GM19463 (cell line): Measurements from ENCODE around the gene SPATA2L.
"Not testable (repeated sequence)": the region's sequence is repeated elsewhere in the genome, so short reads cannot be mapped to it uniquely, and the experiment has no call there.

ENCODE experiments used
- ATAC-seq: cut with Tn5 transposase; IDR thresholded peaks from one replicate; pipeline ENCODE4 v1.9.1; 2021; ENCODE audit warnings: mild to moderate bottlenecking, moderate library complexity; ENCODE audit not compliant: unreplicated experiment

The SPATA2L gene

DNA sequence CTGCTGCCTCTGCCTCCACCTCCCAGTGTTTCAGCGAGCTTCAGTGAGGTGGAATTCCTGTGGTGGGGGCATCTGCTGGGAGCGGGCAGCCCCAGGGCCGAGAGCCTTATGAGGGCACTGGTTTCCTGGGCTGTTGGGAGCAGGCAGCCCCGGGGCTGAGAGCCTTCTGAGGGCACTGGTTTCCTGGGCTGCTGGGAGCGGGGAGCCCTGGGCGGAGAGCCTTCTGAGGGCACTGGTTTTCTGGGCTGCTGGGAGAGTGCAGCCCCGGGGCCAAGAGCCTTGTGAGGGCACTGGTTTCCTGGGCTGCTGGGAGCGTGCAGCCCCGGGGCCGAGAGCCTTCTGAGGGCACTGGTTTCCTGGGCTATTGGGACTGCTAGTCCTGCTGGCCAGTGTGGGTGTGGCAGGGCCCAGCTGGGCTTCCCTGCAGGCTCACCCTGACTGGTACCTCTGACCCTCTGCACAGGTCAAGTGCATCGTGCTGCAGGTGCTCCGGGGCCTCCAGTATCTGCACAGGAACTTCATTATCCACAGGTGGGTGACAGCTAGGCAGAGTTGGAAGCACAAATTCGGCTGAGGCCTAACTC, 9.4 kb downstream of the SPATA2L start:
- ATAC-seq = no peak

DNA sequence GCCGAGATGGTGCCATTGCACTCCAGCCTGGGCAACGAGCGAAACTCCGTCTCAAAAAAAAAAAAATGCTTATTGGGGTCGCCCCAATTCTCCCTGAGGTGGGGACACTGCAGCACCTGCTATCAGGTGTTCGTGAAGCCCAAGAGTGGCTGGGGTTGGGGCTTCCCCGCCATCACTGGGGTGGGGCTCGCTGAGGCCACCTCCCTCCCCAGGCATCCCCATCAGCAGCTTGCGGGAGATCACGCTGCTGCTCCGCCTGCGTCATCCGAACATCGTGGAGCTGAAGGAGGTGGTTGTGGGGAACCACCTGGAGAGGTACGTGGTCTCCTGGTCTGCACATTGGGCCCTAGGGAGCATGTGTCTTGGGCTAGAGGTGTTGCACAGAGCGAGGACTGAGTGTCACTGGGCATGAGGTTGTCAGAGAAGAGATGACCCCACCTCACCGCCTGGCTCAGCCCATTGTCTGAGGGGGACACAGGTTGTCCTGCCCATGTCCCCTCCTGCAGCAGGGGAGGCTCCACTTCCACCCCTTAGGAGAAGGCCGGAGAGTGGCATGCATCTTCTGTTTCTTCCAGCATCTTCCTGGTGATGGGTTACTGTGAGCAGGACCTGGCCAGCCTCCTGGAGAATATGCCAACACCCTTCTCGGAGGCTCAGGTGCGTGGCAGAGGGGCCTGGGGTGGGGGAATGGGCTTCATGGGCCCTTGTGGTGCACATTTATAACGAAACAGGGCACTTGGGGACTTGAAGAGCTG, 10.1 kb downstream of the SPATA2L start:
- no peak for ATAC-seq

DNA sequence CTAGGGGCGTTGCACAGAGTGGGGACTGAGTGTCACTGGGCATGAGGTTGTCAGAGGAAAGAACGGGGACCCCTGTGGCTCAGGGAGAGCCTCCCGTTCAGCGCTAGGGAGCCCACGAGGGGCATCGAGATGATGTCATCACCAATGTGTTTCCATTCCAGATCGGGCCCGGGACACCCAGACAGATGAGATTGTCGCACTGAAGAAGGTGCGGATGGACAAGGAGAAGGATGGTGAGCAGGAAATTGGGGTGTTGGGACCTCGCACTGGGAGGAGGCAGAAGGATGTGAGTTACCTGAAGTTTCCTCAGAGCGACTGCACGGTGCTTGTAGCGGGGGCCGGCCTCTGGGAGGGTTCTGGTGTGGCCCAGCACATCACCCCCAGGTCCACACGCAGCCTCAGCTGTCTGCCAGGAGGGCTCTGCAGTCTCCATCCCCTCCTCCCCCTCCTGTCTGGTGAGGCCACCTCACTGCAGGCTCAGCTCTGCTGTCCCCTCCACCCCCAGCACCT, 11.1 kb downstream of the SPATA2L start:
- ATAC-seq = no peak

DNA sequence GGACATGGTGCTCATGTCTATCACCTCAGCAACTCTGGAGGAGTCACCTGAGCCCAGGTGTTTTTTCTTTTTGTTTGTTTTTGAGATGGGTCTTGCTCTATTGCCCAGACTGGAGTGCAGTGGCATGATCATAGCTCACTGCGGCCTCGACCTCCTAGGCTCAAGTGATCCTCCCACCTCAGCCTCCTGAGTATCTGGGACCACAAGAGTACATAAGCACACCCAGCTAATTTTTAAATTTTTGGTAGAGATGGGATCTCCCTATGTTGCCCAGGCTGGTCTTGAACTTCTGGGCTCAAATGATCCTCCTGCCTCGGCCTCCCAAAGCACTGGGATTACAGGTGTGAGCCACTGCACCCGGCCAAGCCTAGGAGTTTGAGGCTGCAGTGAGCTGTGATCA, 11.9 kb downstream of the SPATA2L start:
- ATAC-seq = not testable (repeated sequence)

DNA sequence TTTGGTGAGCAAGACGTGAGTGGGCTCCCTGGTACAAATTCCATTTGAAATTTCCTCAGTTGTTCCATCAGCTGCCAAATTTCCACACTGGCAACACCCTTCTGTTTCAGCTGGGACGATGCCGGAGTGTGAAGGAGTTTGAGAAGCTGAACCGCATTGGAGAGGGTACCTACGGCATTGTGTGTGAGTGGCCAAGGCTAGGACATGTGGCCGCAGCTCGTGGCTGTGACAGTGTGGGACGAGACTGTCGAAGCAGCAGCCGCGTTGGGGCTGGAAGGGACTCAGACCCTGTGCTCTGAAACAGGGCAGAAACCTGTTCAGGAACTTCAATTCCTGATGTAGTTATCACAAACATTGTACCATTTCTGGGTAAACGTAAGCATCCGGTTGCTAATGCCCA, 12.4 kb downstream of the SPATA2L start:
- ATAC-seq = no peak

DNA sequence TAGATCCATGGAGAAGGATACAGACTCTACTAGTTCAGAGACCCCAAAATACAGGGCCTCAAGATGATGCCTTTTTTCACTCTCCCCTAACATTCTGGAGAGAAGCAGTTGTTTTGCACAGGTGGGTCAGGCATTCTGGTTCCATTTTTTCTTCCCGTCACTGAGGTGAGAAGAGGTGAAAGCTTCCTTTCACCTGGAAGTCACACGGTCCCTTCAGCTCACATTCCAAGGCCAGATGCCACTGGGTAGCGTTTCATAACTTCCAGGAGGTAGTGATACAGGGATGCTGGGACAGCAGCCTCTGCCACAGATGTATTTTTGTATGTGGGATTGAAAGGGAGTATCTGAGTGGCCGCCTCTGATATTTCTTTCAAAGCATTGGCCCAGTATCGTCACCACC, 13.1 kb downstream of the SPATA2L start:
- ATAC-seq = no peak

DNA sequence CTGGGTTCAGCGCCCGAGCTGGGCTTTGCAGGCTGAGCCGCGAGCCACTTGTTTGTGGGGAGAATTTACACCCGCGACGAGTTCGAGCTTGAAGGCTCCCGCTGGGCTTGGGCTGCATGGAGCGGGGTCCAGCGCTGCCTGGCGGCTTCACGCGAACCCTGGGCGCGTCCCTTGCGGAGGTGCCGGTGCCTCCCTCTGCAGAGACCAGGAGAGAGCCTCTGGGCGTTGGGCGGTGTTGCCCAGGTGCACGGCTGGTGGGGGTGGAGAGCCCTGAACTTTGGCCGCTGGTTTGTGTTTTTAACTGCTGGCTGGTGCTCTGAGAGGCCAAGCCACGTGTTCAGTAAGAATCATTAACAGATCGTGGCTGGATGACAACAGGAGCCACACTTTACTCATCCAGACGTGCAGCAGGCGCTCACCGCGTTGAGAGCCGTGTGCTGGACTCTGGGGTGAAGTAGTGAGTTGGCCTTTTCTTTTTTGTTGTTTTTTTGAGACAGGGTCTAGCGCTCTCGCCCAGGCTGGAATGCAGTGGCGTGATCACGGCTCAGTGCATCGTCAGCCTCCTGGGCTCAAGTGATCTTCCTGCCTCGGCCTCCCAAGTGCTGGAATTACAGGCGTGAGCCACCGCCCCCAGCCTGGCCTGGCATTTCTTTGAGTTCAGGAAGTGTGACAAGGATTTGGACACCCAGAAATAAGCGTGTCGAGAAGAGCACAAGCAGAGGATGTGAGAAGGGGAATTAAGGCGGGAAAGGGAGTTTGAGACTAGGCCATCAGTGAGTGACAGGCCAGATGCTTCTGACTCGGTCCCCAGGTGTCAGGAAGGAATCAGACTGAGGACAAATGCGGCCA, 14.2 kb downstream of the SPATA2L start:
- peak; percentile 54 for ATAC-seq

DNA sequence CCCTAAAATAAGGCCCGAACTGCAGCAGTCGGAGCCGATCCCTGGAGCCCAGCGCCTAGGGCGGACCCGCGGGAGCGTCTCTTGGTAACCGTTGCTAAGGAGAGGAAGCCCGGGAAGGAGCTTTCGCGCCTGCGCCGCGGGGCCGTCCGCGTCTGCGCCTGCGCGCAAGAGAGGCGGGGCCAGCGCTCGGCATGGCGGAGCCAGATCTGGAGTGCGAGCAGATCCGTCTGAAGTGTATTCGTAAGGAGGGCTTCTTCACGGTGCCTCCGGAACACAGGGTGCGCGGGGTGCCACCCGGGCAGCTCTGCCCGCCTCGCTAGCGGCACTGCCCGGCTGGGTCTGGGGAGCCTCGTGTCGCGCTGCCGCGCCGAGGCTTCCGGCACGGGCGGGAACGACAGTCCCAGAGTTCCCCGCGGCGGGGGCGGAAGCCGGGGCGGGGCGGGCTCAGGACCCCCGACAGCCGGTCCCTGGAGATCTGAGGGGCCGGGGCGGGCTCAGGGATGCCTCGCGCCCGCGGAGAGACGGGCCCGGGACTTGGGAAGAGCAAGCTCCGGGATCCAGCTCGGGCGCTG, 14.9 kb downstream of the SPATA2L start, which contains the start of gene CDK10:
Gene CDK10 (plus strand): TSS at position 170 of the 572 bp plus-strand sequence. CDS start 22 bp downstream, at position 192.
- peak; percentile 74 for ATAC-seq

DNA sequence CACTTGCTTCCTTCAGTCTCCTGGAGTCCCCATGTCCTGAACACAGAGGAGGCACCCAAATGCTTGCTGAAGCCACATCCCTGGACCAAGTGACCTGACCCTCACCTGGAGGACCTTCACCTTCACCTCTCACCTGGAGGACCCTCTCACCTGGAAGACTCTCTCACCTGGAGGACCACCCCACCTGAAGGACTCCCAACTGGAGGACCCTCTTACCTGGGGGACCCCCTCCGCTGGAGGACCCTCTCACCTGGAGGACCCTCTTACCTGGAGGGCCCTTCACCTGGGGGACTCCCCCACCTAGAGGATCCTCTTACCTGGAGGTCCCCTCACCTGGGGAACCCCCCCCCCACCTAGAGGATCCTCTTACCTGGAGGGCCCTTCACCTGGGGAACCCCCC, 15.6 kb downstream of the SPATA2L start:
- no peak for ATAC-seq

DNA sequence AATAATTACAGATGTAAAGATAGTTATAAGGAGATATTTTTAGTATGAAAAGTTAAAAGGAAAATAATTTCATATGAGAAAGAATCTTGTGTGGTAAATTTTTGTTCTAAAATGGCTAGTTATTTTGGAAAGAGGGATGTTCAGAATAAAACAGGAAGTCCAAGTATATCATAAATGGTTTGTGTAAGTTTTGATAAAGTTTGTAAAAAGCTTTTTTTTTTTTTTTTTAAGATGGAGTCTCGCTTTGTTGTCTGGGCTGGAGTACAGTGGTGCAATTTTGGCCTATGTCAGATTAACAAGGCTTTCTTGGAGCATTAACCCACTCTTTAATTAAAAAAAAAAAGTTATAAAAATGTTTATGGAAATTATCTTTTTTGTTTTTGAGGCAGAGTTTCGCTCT, 23.2 kb downstream of the SPATA2L start:
- ATAC-seq = no peak

DNA sequence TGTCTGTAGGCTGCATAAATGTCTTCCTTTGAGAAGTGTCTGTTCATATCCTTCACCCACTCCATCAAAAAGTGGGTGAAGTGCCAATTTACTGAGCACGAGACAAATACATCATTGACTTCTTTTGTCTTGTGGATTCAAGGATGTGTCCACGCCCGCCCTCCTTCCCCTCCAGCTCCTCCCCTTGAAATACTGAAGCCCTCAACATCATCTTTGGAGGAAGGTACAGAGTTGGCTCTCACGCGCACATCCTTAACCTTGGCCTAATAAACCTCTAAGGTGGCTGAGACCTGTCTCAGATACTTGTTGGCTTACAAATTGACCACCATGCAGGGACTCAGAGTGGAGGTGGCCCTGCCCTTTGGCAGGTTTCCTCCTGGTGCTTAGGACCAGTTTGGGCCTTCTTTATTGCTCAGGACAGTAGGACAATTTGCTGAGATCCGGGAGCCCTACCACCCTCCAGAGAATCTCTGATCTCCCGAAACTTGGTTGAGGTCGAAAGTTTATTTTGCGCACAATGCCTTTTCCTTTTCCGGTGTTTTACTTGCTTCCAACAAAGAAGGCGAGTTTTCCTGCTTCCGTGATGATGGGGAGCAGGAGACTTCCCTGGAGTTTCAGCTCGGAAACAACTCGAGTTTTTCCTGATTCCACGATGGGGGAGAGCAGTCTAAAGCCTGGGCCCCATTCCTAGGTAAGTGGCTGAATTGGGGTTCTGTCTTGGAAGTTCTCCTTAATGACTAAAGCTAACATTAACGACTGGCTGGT, 29.1 kb downstream of the SPATA2L start:
- ATAC-seq = no peak

DNA sequence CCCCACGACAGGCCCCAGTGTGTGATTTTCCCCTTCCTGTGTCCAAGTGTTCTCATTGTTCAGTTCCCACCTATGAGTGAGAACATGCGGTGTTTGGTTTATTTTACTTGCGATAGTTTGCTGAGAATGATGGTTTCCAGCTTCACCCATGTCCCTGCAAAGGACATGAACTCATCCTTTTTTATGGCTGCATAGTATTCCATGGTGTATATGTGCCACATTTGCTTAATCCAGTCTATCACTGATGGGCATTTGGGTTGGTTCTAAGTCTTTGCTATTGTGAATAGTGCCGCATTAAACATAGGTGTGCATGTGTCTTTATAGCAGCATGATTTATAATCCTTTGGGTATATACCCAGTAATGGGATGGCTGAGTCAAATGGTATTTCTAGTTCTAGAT, 29.9 kb downstream of the SPATA2L start:
- ATAC-seq = not testable (repeated sequence)

DNA sequence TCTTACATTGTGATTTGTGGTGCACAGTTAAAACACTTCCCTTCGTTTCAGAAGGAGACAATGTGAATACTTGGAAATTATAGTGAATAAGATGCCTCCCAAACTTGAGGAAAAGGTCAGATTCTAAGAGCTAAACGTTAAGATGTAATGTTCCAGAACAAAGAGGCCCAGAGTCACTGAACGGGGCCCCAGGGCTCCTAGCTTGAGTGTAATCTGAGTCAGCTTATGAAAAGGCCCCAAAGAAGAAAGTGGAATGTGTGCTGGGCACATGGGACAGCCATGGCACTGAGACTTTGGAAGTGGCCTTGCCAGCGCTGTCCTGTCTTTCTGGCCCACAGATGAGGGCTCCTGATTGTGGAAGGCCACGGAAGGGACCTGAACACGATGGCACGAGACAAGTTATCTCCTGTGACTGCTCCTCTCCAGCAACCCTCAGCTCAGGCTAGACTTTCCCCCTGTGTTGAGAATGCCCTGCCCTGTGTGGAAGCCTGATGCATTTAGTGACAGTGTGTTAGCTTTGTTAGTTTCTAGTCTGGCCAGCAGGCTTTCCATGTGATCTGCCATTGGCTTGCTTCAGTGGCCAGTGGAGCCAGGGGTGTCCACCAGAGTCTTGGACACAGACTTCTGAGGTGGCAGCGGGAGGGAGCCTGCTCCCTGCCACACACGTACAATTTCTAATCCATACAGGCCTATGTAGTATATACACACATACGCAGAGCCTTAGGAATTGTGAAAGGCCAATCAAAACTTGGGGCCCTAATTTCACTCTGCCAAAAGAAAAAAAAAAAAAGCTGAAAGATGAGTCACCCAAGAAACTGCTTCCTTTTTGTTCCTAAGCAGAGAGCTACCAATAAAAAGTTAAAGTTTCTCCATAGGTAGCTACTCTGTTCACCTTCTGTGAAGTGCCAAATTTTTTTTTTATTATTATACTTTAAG, 30.7 kb downstream of the SPATA2L start:
- no peak for ATAC-seq

DNA sequence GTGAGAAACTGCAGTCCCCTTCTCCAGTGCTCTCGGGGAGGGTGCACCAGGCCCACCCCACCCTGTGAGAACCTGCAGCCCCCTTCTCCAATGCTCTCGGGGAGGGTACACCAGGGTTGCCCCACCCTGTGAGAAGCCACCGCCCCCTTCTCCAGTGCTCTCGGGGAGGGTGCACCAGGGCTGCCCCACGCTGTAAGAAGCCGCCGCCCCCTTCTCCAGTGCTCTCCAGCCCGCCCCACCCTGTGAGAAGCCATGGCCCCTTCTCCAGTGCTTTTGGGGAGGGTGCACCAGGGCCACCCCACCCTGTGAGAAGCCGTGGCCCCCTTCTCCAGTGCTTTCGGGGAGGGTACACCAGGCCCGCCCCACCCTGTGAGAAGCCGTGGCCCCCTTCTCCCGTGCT, 31.8 kb downstream of the SPATA2L start:
- no peak for ATAC-seq

DNA sequence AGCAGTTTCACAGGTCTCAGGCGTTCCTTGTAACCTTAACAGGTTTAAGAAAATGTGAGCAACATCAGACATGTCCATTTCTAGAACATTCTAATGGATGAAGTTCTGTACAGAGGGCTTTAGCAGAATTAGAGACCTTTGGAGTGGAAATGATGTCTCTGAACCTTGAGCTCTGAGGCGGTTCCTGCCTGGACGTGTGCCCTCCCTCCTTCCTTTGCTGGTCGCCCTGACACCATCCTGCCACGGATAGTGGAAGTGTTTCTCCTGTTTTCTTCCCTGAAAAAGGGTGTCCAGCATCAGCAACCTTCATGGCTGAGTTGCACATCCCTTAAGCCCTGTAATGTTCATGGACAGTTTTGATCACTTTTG, 32.7 kb downstream of the SPATA2L start:
- ATAC-seq = no peak

DNA sequence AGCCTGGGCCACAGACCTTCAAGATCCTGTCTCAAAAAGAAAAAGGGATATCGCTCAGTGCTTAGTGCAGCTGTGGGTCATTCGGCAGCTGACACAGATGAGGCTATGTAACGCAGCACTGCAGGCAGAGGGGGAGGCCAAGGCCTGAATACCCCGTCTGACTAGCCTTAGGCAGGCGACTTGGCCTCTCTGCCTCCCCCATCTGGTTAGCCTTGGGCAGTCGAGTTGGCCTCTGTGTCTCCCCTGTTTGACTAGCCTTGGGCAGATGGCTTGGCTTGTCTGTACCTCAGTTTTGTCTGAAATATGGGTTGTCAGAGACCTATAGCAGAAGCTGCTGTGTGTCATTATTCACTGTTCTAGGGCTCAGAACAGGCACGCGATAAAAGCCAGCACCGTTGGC, 33.9 kb downstream of the SPATA2L start:
- ATAC-seq = no peak

DNA sequence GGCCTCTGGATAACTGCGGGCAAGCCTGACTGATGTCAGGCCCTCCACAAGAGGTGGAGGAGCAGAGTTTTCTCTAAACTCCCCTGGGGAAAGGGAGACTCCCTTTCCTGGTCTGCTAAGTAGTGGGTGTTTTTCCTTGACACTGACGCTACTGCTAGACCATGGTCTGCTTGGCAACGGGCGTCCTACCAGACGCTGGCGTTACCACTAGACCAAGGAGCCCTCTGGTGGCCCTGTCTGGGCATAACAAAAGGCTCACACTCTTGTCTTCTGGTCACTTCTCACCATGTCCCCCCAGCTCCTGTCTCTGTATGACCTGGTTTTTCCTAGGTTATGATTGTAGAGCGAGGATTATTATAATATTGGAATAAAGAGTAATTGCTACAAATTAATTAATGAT, 34.5 kb downstream of the SPATA2L start:
- ATAC-seq = not testable (repeated sequence)

DNA sequence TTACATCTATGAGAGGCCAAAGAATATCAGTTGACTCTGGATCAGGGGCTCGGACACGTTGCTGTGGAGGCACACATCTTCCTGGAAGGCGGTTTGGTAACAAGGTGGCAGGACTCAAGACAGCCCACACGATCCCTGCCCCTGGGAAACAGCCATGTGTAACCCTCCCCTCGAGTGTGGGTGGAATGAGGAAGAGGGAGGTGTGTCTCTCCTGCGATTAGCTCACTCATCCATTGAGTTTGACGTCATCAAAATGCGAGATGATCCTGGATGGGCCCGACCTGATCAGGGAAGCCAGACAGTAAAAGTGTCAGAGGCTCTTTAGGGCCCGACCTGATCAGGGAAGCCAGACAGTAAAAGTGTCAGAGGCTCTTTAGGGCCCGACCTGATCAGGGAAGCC, 37.3 kb downstream of the SPATA2L start:
- not testable (repeated sequence) for ATAC-seq

DNA sequence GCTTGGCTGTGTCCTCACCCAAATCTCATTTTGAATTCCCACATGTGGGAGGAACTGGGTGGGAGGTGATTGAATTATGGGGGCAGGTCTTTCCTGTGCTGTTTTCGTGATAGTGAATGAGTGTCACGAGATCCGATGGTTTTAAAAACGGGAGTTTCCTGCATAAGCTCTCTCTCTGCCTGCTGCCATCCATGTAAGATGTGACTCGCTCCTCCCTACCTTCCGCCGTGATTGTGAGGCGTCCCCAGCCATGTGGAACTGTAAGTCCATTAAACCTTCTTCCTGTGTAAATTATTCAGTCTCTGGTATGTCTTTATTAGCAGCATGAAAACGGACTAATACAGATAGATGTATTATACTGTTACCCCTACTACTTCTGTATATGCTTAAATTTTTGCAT, 40.3 kb downstream of the SPATA2L start:
- no peak for ATAC-seq
